PC-9 (cell line): Measurements from ENCODE around the gene ARHGEF3. TPM values are rescaled to one million over a fixed set of nuclear protein-coding genes. Genes with fewer than 3 reads are reported as not detected.

ENCODE experiments used
- BruUV-seq: library from RNA; stranded (reverse); fragments of 400-500 nt; replicated peaks from 2 replicates; lab custom pipeline; 2021; lab: Mats Ljungman, UMichigan
- CTCF ChIA-PET: fragments of 300-600 bp; sonication (Branson Sonifier 250); formaldehyde crosslinking; loops from one replicate; lab custom pipeline; 2022; ENCODE audit warnings: antibody characterized with exemption; lab: Charles Lee
- POLR2A ChIA-PET: fragments of 300-600 bp; sonication (Branson Sonifier 250); formaldehyde crosslinking; loops from one replicate; lab custom pipeline; 2022; ENCODE audit warnings: antibody characterized with exemption; ENCODE audit not compliant: unreplicated experiment; lab: Charles Lee
- DNase-seq, 2 experiments: peaks; one replicate each; pipeline versions ENCODE4 v3.0.0 to v3.0.0-alpha.2; 2015 to 2022; ENCODE audit warnings: mixed read lengths in 1 of 2
- H2AFZ ChIP-seq: fragments of 200-600 bp; sonication (generic); 2 replicates; pipeline ENCODE4 v1.8.1; 2017; ENCODE audit warnings: antibody characterized with exemption
- H3F3A ChIP-seq: fragments of 200-600 bp; sonication (generic); 2 replicates; pipeline ENCODE4 v1.8.1; 2017; ENCODE audit warnings: antibody characterized with exemption, mild to moderate bottlenecking, low read depth; ENCODE audit not compliant: insufficient read depth
- H3K27ac ChIP-seq: fragments of 200-600 bp; sonication (generic); 2 replicates; pipeline ENCODE4 v1.6.1; 2016; ENCODE audit warnings: mixed run types
- H3K27me3 ChIP-seq: fragments of 200-600 bp; sonication (generic); 2 replicates; pipeline ENCODE4 v1.6.1; 2016; ENCODE audit warnings: low read depth, mixed run types; ENCODE audit not compliant: insufficient read depth
- H3K36me3 ChIP-seq: fragments of 200-600 bp; sonication (generic); 2 replicates; pipeline ENCODE4 v1.6.1; 2016; ENCODE audit warnings: low read depth, mixed run types
- H3K4me1 ChIP-seq: fragments of 200-600 bp; sonication (generic); replicated peaks from 2 replicates; pipeline ENCODE4 v1.6.1; 2016; ENCODE audit warnings: mixed run types; ENCODE audit not compliant: insufficient read depth
- H3K4me2 ChIP-seq: fragments of 200-600 bp; sonication (generic); 2 replicates; pipeline ENCODE4 v1.6.1; 2017; ENCODE audit warnings: mixed run types
- H3K4me3 ChIP-seq: fragments of 200-600 bp; sonication (generic); 2 replicates; pipeline ENCODE4 v1.6.1; 2016; ENCODE audit warnings: mixed run types
- H3K79me2 ChIP-seq: fragments of 200-600 bp; sonication (generic); 2 replicates; pipeline ENCODE4 v1.6.1; 2017; ENCODE audit warnings: low read depth, mixed run types
- H3K9me2 ChIP-seq: fragments of 200-600 bp; sonication (generic); 2 replicates; pipeline ENCODE4 v1.8.1; 2017; ENCODE audit warnings: mild to moderate bottlenecking; ENCODE audit not compliant: insufficient read depth
- H3K9me3 ChIP-seq: fragments of 200-600 bp; sonication (generic); 2 replicates; pipeline ENCODE4 v1.8.1; 2016; ENCODE audit warnings: low read depth; ENCODE audit not compliant: insufficient read depth
- H4K20me1 ChIP-seq: fragments of 200-600 bp; sonication (generic); 2 replicates; pipeline ENCODE4 v1.8.1; 2017; ENCODE audit not compliant: insufficient read depth
- EZH2 ChIP-seq: fragments of 200-600 bp; sonication (generic); IDR thresholded peaks from 2 replicates; pipeline ENCODE4 v1.8.0; 2017; ENCODE audit warnings: antibody characterized with exemption, low read depth
- intact Hi-C: fragments of 100-400 bp; cut with micrococcal nuclease; formaldehyde crosslinking; loops from one replicate; pipeline ENCODE4 v1.10.0; 2022; ENCODE audit not compliant: unreplicated experiment
- total RNA-seq: library from RNA; stranded (reverse); gene quantifications from 2 replicates; pipeline ENCODE4 v1.2.3, GENCODE V29; 2021
- TF ChIP-seq, protein P1 (sequence below): fragments of 200-600 bp; sonication (generic); conservative IDR thresholded peaks from 2 replicates; pipeline ENCODE4 v1.6.1; 2017; ENCODE audit warnings: mixed run types, antibody characterized with exemption, mild to moderate bottlenecking, moderate library complexity

Gene ARHGEF3
- total RNA-seq, 1 experiment from 2014 or later, result 49.2 TPM

- Histone ChIP-seq H3K79me2 (no peaks in the 10 kb centered on the region), H4K20me1 (no peaks in the 10 kb centered on the region), H3K4me3 (no peak overlapping the region), H2AFZ (no peak overlapping the region), H3K4me2 (no peak overlapping the region), H3K9me2 (no peaks in the 10 kb centered on the region), H3K9me3 (no peaks in the 10 kb centered on the region), H3F3A (peaks cover 8% of the 10 kb centered on the region; the same call in 1 of the 2 replicates), H3K36me3 (no peaks in the 10 kb centered on the region), H3K27me3 (no peaks in the 10 kb centered on the region), H3K27ac (no peak overlapping the region), H3K4me1 (peaks cover 4% of the 10 kb centered on the region)
- POLR2A ChIA-PET, result no interaction called here
- intact Hi-C loops, result no loop called here
- TF ChIP-seq EZH2, result no peak
- CTCF ChIA-PET, result no interaction called here
- BruUV-seq, result no TSS peak
- DNase-seq, result no peak
Measured at GRCh38 chr3:56764184-56764583, 37.6 kb downstream of the ARHGEF3 start.

- intact Hi-C loops, result no loop called here
- CTCF ChIA-PET, result no interaction called here
- no peak overlapping the region for H3K27ac ChIP-seq
Measured at GRCh38 chr3:56763233-56763632, 38.5 kb downstream of the ARHGEF3 start.

DNA sequence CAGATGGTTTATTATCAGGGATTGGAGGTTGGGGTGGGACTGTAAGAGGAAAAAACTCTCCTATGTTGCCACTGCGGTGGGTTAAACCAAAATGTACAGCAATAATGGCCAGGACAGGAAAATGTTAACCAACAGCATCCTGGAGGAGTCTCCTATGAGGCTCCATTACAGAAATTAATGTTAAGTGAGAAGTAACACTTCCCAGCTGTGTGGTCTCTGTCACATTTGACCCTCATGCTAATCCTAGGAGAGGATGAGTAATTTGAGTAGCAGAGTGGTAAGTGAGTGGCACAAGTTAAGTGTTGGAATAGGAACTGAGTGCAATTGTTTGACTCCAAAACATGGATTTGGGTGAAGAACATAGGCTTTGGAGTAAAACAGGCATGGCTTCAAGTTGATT is 39.0 kb downstream of the ARHGEF3 start:
- no peaks in the 10 kb centered on the region for H3K36me3 ChIP-seq

More at GRCh38 chr3:56763233-56763632, 38.5 kb downstream of the ARHGEF3 start:
- Histone ChIP-seq H3K4me2 (no peak overlapping the region), H3K4me3 (no peak overlapping the region), H3K36me3 (no peaks in the 10 kb centered on the region), H3K27me3 (no peaks in the 10 kb centered on the region), H3K79me2 (no peaks in the 10 kb centered on the region), H4K20me1 (no peaks in the 10 kb centered on the region), H3K4me1 (peaks cover 13% of the 10 kb centered on the region), H3K9me3 (no peaks in the 10 kb centered on the region), H3K9me2 (no peaks in the 10 kb centered on the region), H2AFZ (no peak overlapping the region), H3F3A (peaks cover 12% of the 10 kb centered on the region; the same call in 1 of the 2 replicates)
- no peak for TF ChIP-seq EZH2
- BruUV-seq, result no TSS peak
- POLR2A ChIA-PET, result no interaction called here
- DNase-seq, result no peak

GRCh38 chr3:56761887-56762651 is 39.7 kb downstream of the ARHGEF3 start:
- CTCF ChIA-PET, result no interaction called here
- peaks cover 12% of the 10 kb centered on the region; the same call in 1 of the 2 replicates for H3F3A ChIP-seq
- TF ChIP-seq, protein P1, sequence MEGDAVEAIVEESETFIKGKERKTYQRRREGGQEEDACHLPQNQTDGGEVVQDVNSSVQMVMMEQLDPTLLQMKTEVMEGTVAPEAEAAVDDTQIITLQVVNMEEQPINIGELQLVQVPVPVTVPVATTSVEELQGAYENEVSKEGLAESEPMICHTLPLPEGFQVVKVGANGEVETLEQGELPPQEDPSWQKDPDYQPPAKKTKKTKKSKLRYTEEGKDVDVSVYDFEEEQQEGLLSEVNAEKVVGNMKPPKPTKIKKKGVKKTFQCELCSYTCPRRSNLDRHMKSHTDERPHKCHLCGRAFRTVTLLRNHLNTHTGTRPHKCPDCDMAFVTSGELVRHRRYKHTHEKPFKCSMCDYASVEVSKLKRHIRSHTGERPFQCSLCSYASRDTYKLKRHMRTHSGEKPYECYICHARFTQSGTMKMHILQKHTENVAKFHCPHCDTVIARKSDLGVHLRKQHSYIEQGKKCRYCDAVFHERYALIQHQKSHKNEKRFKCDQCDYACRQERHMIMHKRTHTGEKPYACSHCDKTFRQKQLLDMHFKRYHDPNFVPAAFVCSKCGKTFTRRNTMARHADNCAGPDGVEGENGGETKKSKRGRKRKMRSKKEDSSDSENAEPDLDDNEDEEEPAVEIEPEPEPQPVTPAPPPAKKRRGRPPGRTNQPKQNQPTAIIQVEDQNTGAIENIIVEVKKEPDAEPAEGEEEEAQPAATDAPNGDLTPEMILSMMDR, result no peak
- no peak for TF ChIP-seq EZH2
- no peaks in the 10 kb centered on the region for H3K27me3 ChIP-seq
- no peaks in the 10 kb centered on the region for H3K36me3 ChIP-seq
- no peak overlapping the region for H2AFZ ChIP-seq
- no TSS peak for BruUV-seq
- H3K4me2 ChIP-seq, result no peak overlapping the region
- H3K79me2 ChIP-seq, result no peaks in the 10 kb centered on the region
- H3K4me1 ChIP-seq, result peaks cover 17% of the 10 kb centered on the region
- H3K27ac ChIP-seq, result no peak overlapping the region
- intact Hi-C loops, result no loop called here
- DNase-seq, result no peak
- no peaks in the 10 kb centered on the region for H3K9me3 ChIP-seq
- POLR2A ChIA-PET, result no interaction called here
- H3K4me3 ChIP-seq, result no peak overlapping the region
- no peaks in the 10 kb centered on the region for H3K9me2 ChIP-seq
- no peaks in the 10 kb centered on the region for H4K20me1 ChIP-seq

More for the DNA sequence above, 39.0 kb downstream of the ARHGEF3 start:
- no peaks in the 10 kb centered on the region for H3K27me3 ChIP-seq
- H3K27ac ChIP-seq, result no peak overlapping the region
- TF ChIP-seq EZH2, result no peak
- TF ChIP-seq, protein P1, result no peak
- H3K9me3 ChIP-seq, result no peaks in the 10 kb centered on the region
- POLR2A ChIA-PET, result no interaction called here
- H3K4me2 ChIP-seq, result no peak overlapping the region
- no peaks in the 10 kb centered on the region for H4K20me1 ChIP-seq
- no peak overlapping the region for H3K4me3 ChIP-seq
- no TSS peak for BruUV-seq
- intact Hi-C loops, result no loop called here
- H2AFZ ChIP-seq, result no peak overlapping the region
- H3K9me2 ChIP-seq, result no peaks in the 10 kb centered on the region
- CTCF ChIA-PET, result no interaction called here
- DNase-seq, result no peak
- H3F3A ChIP-seq, result peaks cover 12% of the 10 kb centered on the region; the same call in 1 of the 2 replicates
- no peaks in the 10 kb centered on the region for H3K79me2 ChIP-seq
- H3K4me1 ChIP-seq, result peaks cover 17% of the 10 kb centered on the region
